CD4-positive, alpha-beta T cell treated with Interferon alpha-2 for 1 hour (primary cell): ENCODE measurements around the gene PLXNA2.
A peak's percentile ranks its signal among the peaks of the same experiment; 100 is the strongest.

Source experiments
- DNase-seq, 2 donors: peaks; one replicate each; pipeline ENCODE4 v3.0.0-alpha.2; 2020 to 2022

PLXNA2 gene, protein sequence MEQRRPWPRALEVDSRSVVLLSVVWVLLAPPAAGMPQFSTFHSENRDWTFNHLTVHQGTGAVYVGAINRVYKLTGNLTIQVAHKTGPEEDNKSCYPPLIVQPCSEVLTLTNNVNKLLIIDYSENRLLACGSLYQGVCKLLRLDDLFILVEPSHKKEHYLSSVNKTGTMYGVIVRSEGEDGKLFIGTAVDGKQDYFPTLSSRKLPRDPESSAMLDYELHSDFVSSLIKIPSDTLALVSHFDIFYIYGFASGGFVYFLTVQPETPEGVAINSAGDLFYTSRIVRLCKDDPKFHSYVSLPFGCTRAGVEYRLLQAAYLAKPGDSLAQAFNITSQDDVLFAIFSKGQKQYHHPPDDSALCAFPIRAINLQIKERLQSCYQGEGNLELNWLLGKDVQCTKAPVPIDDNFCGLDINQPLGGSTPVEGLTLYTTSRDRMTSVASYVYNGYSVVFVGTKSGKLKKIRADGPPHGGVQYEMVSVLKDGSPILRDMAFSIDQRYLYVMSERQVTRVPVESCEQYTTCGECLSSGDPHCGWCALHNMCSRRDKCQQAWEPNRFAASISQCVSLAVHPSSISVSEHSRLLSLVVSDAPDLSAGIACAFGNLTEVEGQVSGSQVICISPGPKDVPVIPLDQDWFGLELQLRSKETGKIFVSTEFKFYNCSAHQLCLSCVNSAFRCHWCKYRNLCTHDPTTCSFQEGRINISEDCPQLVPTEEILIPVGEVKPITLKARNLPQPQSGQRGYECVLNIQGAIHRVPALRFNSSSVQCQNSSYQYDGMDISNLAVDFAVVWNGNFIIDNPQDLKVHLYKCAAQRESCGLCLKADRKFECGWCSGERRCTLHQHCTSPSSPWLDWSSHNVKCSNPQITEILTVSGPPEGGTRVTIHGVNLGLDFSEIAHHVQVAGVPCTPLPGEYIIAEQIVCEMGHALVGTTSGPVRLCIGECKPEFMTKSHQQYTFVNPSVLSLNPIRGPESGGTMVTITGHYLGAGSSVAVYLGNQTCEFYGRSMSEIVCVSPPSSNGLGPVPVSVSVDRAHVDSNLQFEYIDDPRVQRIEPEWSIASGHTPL (N-terminal part only)

DNA sequence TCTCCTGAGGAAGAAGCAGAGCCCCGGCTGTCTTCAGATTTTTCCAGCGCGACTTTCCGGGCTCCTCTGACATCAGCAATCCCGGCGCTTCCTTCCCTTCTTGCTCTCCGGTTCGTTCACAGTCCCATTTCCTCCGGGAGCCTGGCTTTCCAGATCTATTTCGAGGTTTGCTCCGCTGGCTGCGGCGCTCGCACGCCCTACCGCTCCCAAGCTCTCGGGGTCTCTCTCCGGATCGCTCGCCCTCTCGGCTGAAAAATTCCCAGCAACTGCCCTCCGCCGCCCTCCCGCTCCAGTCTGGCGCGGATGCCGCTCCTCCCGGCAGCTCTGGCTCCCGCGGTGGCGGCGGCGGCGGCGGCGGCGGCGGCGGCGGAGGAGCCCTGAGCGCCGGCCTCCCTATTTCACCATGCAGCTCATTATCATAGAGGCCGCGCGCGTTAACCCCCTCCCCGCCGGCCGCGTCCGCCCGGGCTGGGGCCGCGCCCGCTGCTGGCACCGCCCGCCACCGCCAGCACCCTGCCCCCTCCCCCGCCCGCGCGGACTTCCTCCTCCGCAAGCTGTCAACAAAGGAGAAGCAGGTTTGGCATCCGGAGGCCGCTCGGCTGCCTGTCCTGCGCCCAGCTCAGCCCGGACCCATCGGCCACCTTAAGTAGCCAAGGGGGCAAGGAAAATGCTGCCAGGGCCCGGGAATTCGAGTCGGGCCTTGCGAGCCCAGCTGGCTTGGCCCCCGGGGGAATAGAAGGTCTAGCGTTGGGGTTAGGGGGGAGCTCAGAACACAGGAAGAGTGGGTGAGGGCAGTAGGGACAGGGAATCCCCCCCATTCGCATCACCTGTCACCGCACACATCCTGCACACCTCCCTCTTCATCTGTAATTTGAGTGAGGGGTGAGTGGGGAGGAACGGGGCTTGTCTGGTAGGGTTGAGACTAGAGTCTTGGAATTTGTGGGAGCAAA lies at the start of gene PLXNA2:
TSS of gene PLXNA2 (minus strand) at position 418 of the 950 bp plus-strand sequence. CDS start 26,462 bp downstream, outside the sequence.
- DNase-seq: peak; percentile 72 to 75

DNA sequence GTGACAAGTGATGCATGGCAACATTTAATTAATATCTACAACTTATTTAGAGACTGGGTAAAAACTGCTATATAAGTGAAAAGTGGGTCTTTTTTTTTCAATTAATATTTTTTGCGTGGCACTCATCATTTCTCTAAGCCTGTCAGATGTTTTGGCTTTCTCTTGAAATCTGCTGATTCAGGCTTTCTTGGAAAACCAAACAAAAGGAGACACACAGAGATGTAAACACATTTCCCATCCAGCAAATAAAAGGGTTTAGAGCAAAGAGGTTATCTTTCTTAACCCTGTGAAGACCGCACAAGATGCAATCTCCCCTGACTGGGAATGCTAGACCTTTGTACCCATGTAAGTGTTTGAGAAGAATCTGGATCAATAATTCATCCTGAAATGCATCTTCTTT lies 48.7 kb upstream of the PLXNA2 start:
- DNase-seq: no peak

DNA sequence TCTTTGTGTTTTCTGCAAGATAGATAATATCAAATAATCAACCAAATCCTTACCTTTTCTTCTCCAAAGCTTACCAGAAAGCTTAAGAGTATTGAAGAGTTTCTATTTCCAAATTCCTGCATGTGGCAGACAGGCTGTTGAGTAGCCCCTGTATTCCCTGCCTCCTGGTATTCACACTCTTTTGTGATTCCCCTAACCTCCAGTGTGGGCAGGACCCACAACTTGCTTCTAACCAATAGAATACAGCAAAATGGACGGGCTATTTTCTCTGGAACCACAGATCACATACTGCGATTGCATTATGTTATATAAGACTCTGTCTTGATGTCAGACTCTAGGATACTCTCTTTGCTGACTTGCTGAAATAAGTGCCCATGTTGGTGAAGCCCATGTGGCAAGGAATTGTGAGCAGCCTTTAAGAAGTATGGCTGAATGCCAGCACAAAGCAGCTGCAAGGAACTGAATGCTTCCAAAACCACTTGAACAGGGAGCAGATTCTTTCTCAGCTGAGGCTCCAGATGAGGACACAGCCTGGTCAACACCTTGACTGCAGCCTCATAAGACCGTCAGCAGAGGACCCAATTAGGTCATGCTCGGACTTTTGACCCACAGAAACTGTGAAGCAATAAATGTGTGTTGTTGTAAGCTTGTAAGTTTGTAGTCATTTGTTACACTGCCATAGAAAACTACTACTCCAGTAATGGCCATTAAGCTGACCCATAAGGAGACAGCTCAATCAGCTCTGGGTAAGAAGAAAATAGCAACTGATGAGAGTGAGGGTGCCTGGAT lies 47.9 kb upstream of the PLXNA2 start:
- DNase-seq: no peak

DNA sequence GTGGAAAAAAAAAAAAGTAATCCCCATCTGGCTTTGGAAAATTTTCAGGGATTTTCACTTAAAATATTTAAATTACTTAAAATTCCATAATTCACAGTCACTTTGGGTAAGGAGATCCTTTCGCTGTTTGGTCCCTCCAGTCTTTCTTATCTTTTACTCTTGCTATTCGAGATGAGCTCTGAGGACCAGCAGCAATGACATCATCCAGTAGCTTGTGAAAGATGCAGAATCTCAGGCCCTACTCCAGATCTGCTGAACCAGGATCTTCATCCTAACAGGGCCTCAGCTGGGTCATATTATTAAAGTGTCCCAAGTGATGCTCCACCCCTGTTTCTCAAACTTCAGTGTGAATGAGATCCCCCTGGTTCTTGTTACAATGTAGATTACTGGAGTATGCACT lies 46.9 kb upstream of the PLXNA2 start:
- DNase-seq: no peak

DNA sequence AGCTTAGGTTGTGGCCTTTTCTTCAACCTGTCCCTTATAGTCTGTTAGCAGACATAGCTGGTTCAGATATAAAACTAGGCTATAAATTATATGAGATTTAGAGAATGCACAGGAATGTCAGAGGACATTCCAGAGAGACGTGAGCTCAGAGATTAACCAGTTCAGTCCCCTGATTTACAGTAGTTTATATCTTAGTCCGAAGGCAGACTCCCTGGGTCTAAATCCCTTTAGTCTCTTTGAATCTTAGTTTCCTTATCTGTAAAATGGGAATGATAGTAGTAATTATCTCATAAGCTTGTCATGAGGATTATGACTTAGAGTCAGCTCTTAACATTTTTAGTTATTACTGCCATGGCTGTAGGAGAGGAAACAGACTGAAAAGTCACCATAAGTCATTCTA lies 45.5 kb upstream of the PLXNA2 start:
- no peak for DNase-seq

DNA sequence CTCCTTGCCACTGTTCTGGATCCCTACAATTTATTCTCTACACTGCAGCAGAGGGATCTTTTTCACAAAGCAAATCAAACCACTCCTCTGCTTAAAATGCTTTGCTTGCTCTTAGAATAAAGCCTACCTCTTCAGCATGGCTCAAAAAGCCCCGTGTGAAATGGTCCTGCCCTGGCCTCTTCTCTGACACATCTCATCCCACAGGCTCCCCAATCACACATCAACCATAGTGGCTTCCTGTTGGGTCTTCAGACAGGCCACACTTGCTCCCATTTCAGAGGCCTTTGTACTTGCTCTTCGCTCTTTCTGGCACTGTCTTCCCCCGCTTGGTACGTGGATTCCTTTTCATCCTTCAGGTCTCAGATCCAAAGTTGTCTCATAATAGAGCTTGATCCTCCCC lies 44.3 kb upstream of the PLXNA2 start:
- no peak for DNase-seq

DNA sequence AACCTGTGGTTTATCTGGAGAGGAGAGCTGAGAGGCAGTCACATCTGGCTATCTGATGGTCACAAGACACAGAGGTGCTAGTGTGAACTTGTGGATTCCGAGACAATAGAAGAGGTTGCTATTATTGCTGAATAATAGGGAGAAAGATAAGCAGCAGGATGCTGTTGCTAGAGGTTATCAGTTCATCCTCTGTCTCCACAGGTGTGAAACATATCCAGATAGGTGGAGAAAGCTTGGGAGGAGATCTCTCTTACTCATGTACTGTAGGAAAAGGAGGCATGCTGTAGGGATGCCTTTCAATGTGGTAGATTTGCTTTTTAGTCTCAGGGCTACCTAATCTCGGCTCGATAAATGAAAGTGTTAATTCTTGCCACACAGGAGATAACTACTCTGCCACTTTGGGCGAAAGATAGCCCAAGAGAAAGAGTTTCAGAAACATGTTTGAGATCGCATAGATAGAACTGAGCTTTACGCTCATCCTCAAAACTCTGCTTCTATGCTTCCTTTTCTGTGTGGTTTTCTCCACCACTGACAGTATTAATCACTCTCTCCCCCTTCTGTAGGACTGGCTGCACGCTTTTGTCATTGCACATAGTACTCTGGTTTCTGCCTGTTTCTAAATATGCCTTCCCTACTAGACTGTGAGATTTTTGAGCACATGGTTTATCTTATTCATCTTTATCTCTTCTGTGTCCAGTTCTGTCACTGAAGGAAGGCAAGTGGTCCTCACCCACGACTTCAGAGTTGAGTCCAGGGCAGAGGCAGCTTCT lies 36.7 kb upstream of the PLXNA2 start:
- no peak for DNase-seq

DNA sequence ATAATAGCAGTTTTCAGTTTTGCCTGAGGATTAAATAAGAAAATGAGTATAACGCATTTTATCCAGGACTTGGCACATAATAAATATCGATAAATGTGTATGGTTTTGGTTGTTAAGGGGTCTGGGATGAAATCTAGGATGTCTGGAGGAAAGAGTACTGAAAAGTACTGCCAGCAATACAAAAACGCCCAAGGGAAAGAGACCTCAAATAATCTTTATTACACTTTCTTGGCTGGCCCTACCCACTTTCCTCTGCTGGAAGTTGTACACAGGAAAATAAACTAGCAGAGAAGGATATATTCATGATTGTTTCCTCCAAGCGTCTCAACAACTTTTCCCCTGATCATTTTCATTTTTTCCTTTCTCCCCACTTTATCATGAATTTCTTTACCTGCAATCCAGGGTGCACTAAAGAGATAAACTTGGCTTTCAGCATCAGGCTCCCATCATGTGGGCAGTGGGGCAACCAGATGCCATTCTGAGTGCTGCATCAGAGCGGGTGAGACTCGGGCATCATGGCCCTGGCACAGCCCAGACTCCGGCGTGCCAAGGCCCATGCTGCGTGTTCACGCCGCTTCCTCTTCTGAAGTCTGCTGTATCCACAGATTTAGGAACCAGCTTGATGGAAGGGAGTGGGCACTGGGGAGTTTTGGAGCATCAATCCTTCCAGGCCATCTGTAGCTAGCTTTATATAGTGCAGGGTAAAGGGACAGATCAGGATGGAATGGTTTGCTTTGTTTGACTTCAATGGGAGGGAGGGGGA lies 35.8 kb upstream of the PLXNA2 start:
- no peak for DNase-seq

DNA sequence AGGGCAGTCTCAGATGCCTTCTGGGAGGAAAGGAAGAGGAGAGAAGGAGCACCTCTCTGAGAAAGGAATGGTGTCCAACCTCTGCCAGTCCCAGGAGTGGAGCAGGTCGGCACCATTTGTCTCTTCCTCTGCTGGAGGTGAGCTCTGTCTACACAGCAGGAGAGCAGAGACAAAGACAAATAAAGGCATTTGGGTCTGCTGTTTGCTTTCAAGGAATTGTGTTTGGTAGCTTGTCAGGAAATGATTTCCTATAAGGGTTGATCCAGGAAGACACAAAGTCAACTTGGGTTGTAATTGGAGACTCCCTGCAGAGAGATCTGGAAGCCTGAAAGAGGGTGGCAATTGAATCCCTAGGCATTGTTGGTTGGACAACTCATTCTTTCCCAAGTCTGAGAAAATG lies 34.5 kb upstream of the PLXNA2 start:
- DNase-seq: no peak

DNA sequence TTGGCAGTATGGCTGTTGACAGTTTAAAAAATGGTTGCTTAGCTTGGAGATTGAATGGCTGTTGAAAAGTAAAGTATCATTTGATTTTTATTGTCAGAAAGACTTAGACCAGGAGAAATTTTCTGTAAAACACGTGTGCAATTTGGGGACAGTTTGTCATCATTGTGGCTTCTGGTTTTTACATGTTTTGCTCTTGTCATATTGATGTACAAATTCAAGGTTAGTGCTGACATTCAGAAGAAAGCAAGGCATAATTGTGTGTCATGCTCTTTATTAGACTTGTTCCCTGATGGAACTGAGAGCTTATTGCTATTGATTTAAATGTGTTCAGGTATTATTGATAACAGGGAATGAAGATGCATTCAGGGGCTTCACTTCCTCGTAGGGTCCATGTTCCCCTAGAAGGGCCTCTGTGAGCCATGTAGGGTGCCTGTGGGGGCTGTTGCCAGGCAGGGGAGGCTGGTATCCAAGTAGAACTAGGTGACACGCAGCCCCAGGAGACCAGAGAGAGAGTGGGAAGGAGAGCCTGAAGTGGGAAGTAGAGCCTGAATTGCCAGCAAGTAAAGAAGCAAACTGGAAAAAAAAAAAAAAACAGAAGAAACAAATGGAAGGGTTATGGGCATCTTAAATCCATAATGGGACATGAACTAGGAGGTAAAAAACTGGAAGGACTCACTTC lies 32.7 kb upstream of the PLXNA2 start:
- no peak for DNase-seq

DNA sequence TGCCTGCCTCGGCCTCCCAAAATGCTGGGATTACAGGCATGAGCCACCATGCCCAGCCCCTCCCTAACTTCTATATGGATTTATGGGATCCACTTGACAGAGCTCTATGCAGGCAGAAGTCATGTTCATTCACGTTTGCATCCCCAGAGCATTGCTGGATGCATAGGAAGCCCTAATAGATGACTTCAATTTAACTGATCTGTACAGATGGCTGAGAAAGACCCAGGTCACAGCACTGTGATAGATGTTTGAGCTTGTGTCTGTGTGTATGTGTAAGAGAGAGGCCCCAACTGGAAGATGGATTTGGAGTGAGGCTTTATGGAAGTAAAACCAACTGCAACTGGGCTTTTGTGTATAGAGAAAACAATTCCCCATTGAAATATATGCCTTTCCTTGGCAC lies 30.9 kb upstream of the PLXNA2 start:
- no peak for DNase-seq

DNA sequence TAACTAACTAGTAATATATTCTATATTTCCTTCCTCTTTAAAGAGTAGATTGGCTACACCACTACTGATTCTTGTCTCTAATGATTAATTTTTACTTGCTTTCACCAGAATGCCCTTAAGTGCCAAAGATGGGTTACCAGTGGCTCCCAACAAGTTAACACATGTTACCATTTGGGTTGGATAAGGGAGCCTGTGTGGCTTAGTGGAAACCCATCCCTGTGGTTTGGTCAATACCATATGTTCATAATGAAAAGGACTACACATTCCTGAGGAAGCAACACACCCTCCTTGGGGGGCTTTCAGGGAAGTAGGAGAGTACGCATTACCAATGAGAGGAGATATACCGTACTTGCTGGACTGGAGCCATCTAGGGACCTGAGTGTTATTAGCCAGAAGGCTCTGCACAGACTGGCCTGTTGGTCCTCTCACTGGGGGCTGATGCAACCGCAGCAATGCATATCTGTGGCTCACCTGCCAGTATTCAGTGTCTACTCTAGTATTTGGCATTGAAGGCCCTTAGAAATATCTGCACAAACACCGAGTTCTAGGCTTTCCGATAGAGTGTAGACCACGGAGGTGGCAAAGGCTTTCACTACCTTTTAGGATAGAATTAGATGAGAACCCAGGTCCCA lies 29.3 kb upstream of the PLXNA2 start:
- DNase-seq: no peak

DNA sequence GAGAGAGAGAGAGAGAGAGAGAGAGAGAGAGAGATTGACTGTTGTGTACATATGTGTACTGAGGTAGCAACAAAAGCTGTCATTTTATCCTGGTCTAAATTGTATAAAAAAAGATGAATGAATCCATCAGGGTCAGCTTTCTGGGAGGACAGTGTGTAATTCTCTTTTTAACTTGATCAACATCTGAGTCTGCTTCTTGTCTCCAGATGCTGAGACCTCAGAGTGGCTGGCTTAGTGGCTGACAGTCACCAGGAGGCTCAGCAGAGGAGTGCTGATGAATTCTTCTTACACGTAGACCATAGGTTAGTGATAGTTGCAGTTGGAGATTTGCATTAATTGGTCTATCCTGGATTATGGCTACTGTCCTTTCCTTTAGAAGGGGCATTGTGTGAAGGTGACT lies 28.5 kb upstream of the PLXNA2 start:
- no peak for DNase-seq

DNA sequence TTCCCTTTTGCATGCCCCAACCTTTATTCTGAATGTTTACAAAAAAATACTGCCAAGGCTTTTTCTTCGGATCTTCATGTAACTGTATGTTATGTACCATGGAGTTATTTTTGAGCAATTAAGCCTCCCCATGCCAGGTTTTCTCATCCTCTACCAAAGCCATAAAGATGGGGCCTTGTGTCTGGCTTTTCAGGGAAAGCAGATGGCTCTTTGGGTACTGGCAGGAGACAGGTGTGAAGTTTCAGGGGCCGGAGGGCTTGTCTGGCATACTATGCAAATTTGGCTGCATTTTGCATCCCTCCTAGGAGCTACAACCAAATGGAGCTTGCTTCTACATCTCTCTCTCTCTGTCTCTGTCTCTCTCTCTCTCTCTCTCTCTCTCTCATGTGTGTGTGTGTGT lies 28.1 kb upstream of the PLXNA2 start:
- DNase-seq: no peak

DNA sequence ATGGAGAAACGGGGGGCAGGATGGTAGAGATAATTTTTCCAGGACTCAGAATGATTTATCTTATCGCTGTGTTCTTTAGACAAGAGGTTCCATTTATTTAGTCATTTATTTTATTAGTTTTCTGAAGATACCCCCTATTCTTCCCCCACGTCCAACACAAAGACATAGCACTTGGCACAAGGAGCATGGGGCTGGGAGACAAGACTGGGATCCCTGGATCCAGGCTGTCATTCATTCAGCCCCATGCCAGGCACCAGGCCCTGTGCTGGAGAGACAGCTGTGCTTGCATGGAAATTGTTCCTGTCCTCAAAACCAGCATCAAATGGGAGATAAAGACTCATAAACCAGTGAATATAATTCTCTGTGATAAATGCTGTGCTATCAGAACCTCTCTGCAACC lies 27.1 kb upstream of the PLXNA2 start:
- no peak for DNase-seq

DNA sequence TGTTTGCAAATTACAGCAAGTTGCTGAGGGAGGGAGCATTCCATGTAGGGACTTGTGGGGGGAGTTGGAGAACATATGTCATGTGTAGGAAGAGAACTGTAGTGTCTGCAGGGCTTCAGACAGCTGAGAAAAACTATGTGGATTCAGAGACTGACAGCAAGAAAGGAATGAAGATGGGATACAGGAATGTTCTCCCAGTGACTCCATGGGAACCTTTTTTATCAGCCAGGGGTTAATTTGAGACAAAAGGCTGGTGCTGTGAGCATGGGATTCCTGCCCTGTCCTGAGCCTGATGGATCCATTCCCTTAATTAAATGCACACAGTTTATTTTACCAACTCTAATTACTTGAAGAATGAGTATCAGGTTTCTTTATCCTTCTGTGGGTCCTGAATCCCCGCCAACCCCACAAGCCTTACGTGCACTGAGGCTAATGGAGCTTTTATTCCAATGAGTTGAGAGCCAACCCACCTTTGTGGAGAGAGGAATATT lies 26.5 kb upstream of the PLXNA2 start:
- no peak for DNase-seq

DNA sequence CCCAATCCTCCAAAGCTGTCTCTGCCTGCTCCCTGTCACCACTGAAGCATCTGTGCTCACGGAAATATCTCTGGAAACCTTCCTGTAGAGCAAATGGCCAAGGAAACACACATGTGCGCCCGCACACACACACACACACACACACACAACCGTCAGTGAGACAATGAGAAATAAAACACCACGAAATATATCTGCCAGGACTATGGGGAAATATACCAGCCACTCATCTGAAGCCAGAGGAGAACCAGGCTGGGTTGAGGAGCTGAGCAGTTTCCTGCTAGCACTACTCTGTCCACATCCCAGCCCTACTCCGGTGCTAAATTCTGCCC lies 25.1 kb upstream of the PLXNA2 start:
- DNase-seq: no peak

DNA sequence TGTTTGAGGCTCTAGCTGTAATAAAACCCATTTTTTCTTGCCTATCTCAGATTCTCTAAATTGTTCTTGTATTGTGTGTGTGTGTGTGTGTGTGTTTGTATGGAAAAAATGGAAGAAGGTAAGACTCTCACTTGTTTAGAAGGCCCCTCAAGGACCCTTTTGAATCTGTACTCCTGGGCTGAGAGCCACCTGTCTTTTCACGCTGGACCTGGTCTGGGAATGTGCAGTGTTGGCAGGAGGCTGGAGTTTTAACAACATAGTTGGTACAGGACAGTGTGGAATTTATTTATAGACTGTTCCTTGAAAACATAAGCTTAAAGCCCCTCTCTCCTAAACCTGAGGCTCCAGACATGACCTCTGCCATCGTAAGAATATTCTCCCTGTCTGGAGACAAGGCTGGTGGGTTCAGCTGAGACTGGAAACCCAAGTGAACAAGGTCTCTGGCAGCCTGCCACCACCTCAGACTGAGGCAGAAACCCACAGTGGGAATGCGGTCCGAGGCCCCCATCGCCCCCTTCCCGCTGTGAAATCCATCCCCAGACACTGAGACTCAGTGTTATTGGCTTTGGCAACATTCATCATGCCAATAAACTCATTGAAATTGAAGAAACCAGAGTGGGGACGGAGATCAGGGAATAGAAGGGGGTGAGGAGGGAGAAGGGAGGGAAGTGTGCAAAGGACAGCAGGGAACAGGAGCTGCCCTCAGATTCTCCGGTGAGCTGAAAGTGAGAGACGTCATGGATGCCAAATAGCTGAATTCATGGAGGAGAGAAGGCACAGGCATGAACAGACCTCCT lies 24.6 kb upstream of the PLXNA2 start:
- DNase-seq: no peak
